ENCODE results near the gene SNX3.
"Not testable (repeated sequence)": the region's sequence is repeated elsewhere in the genome, so short reads cannot be mapped to it uniquely, and the experiment has no call there.

GRCh38 chr6:108292561-108292960, 31.7 kb upstream of the SNX3 start:
- not testable (repeated sequence) for TF ChIP-seq EZH2 (IDR thresholded peaks at IDR 0.05; ENCODE audit: borderline replicate concordance, insufficient read depth, low read length, poor library complexity, severe bottlenecking); POLR2AphosphoS5 (IDR thresholded peaks at IDR 0.05); CTCF (IDR thresholded peaks at IDR 0.05; ENCODE audit: poor library complexity, severe bottlenecking); MXI1 (conservative IDR thresholded peaks at IDR 0.05; ENCODE audit: poor library complexity, severe bottlenecking)
